GM18873 (cell line): ENCODE measurements around the gene GLT6D1.
"Not testable (repeated sequence)": the region's sequence is repeated elsewhere in the genome, so short reads cannot be mapped to it uniquely, and the experiment has no call there.

Source experiments
- ATAC-seq: cut with Tn5 transposase; IDR thresholded peaks from one replicate; pipeline ENCODE4 v1.9.1; 2021; ENCODE audit warnings: mild to moderate bottlenecking, moderate library complexity, moderate number of reproducible peaks; ENCODE audit not compliant: unreplicated experiment, low FRiP score

Gene GLT6D1

DNA sequence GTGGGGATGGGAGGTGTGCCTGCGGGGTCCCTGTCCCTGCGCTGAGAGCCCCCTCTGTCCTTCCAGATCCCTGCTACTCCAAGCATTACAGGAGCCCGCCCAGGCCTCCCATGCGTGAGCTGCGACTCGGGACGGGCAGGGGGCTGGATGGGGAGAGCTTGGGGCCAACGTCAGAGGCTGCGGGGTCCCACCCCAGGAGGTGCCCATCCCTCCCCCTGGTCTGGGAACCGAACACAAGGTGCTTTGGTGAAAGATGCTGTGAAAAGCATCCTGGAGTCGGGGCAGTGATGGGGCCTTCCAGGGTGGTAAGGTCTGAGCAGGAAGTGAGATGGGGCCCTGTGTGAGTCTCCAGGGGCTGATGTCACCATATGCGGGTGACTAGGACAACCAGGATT is 26.5 kb upstream of the GLT6D1 start:
- no peak for ATAC-seq

DNA sequence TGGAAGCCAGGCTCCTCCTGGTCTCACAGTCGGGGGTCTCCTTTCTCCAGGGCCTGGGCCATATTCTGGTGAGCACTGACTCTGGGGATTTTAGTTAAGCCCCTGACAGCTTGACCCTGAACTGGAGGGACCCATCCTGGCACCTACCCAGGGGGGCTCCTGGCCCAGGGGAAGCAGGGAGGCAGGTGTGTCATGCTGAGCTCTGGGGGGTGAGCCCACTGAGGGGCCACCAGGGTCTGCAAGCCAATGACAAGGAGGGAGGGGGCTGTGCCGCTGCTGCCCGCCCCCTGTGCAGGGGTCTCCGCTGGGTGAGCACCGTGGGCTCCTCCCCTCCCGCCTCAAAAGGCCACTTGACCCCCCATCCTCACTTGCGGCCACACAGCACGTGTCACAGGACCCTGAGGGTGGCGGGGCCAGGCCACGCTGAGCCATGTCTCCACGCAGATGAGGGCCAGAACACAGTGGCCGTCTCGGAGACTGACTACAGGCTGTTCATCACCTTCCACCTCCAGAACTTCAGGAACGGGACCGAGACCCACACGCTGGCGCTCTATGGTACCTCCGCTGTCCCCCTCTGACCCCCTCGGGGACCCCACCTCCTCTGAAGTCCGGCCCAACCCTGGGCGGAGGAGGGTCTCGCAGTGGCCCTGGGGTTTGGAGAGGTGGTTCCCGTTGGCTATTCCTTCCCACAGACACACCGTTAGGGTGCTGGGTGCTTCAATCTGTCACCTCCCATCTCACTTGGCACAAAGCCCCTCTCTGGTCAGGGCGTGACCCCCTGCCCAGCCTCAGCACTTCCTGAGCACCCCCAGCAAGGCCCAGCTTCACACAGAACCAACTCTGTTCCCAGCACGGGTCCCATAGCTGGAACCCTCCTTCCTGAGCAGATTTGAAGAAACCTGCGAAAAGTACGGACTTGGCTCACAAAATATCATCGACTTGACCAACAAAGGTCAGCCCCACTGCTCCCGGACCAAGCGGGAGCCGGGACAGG is 25.8 kb upstream of the GLT6D1 start:
- no peak for ATAC-seq

DNA sequence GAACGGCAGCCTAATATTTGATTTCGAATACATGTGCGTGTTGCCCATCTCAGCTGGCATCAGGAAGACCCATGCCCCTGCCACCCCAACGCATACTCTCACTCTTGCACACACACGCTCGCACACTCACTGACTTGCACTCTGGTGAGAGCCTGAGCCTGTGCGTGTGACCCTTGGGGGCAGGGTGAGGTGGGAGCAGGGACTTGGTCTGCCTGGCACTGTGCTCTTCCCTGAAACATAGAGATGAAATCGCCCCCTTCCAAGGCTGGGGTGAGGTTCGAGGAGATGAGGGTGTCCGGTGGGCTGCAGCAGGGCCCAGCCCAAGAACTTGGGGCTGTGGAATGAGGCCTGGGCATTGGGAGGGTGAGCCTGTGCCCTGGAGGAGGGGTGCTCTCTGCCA is 24.9 kb upstream of the GLT6D1 start:
- ATAC-seq, result no peak

DNA sequence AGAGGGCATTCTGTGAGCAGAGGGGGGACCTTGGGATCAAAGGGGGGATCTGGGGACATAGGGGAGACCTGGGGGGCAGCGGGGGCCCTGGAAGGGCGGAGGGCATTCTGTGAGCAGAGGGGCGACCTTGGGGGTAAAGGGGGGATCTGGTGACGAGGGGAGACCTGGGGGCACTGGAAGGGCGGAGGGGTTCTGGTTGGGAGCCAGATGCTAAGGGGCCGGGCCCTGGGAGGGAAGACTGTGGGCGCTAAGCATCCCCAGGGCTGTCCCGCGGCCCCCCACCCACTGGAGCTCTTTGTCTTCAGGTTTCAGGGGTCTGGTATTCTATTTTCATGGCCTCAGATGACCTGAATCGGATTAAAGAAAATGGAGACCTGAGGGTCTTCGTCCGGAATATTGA is 24.5 kb upstream of the GLT6D1 start:
- no peak for ATAC-seq

DNA sequence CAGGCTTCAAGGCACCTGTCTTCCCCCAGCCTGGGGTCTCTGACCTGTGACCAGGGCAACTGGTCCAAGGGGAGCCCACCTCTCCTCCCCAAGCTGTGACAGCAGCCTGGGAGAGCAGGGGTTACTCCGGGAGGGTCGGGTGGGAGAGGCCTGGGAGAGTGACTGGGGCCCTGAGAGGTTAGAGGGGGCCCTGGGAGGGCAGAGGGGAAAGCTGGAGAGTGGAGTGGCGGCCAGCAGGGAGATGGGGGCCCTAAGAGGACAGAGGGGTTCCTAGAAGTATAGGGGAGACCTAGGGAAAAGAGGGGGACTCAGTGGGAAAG is 24.1 kb upstream of the GLT6D1 start:
- no peak for ATAC-seq

DNA sequence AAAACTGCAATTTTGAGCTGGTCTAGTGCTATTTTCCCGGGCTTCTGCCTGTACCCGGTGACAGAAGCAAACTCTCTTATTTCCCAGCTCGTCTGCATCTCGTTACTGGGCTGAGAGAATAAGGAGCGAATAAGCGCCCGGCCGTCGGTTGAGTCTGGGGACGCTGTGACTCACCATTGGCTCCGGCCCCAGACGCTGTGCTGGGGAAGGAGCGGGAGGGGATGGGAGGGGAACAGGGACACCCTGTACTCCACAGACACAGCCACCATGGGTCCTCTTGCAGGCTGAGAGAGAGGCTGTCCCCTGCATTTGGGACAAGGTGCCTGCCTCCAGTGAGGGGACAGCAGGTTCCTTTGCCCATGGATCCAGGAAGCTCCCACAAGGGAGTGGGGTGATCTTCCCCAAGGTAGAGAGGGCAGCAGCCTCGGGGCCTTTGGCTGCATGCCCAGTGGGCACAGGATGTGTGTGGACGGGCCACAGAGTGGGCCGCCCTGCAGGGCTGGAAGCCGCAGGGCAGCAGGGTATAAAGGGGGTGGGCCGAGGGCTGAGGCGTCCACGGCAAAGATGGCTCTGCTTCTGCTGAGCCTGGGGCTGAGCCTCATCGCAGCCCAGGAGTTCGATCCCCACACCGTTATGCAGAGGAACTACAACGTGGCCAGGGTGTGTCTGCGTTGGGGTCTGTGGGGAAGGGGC is 23.6 kb upstream of the GLT6D1 start, which contains the start of gene LCN9:
TSS of gene LCN9 (plus strand) at position 552 of the 693 bp plus-strand sequence. CDS start at position 565, 13 bp downstream.
- ATAC-seq, result no peak

DNA sequence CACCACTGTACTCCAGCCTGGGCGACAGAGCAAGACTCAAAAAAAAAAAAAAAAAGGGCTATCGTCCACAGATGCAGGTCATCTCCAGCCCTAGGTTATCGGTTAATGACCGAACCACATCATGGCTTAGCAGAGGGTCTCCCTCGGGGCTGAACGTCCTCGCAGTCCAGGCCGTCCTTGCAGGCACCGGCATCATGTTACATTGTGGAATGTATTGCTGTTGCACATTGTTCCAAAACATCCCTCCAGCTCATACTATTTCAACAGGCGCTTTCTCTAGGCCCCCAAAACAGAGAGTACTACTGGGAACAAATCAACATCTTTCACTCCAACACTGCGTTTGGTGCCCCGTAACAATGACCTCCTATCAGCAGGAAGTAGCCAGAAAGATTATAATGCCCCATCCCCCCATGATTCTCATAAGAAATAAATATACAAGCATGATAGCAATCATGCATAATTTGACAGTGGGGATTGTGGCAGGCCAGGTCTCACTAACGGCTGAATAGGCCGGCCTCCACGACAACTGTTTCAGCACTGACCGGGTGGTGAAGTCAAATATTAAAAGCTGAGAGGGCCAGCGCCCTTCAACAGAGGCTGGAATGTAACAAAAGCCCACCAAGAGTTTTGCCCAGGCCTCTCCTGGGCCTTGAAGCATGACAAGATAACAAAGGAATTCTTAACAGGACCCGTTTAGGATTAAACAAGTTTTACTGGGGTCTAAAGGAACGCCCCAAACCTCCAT is 22.6 kb upstream of the GLT6D1 start:
- ATAC-seq, result no peak

DNA sequence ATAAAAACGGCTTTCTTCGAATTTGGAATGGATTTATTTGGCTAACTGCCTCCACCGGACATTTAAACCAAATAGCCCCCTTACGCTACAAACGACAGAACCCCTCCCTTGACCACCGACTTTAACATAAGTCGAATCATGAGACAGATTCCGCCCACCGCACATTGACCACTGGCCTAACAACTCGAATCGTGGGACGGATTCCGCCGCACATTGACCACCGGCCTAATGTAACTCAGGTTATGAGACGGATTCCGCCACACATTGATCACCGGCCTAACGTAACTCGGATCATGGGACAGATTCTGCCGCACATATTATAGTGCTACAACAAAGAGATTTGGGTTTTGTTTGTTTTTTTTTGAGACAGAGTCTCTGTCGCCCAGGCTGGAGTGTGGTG is 21.1 kb upstream of the GLT6D1 start:
- ATAC-seq, result no peak

DNA sequence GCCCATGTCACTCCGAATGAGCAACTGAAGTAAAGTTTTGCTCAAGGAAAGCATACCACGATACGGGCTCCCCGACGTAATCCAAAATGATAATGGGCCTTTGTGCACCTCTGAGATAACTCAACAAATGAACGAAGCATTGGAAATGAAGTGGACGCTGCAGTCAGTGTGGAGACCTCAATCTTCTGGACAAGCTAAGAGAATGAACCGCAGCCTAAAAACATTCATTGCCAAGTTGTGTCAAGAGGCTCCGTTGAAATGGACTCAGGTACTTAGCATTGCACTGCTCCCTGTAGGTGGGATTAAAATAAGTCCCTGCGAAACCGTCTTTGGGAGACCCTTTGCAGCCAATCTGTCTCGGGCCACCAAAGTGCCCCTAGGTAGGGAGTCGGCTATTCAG is 19.9 kb upstream of the GLT6D1 start:
- ATAC-seq, result no peak

DNA sequence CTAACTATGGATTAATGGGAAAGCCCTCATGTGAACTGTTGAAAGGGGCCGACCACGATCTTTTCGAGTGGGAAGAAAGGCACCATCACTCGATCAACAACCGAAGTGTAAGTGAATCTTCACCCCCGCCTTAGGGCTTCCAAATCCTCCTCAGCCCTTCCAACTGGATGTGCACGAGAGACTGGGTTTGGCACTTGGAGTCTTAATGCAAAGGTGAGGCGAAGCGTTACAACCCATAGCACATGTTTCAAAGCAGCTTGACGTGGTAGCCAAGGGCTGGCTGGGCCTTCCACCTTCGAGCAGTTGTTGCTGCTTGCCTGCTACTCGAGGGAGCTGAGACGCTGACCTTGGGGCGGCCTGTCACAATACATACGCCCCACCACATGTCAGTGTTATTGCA is 18.1 kb upstream of the GLT6D1 start:
- ATAC-seq, result no peak

DNA sequence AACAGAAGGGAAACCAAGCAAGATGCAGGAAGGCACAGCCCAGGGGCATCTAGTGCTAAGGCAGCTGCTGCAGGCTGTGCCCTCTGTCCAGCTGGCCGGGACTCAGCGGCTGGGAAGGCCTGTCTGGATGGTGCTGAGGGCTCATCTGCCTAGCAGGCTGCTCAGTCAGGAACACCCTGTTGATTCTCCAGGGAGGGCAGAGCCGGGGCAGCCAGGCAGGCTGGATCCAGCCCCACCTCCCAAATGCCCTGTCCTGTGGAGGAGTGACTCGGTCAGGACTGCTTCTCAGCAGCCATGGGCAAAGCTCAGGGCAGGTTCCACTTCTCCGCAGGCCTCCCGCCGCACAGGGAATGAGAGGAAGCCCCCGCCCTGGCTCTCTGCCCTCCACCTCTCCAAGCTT is 16.0 kb upstream of the GLT6D1 start:
- no peak for ATAC-seq

DNA sequence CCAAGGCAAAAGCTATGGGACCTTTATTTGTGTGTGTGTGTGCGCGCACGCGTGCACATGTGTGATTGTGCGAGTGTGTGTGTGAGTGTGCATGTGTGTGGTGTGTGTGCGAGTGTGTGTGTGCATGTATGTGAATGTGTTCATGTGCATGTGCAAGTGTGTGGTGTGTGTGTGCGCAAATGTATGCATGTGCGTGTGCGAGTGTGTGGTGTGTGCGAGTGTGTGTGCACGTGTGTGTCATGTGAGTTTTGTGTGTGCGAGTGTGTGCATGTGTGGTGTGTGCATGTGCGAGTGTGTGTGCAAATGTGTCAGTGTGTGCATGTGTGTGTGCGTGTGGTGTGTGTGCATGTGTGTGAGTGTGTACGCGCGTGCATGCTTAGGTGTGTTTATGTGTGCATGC is 11.1 kb upstream of the GLT6D1 start:
- no peak for ATAC-seq

DNA sequence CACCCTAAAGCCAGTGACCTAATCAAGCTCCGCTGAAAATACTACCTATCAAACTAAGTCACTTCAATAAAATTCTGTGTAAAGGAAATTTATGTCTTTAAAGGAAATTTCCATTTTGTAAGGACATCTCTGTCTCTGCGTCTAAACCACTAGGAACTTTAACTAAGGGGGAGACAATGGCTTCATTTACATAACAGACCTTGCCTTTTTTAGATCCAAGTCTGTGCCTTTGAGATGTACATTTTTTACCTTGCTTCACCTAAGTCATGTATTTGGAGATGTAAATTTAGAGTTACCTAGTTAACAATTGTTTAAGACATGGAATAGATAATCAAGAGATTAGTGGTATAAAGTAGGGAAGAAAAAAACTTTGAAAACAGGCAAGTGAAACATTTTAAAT is 10.2 kb upstream of the GLT6D1 start:
- ATAC-seq, result no peak

DNA sequence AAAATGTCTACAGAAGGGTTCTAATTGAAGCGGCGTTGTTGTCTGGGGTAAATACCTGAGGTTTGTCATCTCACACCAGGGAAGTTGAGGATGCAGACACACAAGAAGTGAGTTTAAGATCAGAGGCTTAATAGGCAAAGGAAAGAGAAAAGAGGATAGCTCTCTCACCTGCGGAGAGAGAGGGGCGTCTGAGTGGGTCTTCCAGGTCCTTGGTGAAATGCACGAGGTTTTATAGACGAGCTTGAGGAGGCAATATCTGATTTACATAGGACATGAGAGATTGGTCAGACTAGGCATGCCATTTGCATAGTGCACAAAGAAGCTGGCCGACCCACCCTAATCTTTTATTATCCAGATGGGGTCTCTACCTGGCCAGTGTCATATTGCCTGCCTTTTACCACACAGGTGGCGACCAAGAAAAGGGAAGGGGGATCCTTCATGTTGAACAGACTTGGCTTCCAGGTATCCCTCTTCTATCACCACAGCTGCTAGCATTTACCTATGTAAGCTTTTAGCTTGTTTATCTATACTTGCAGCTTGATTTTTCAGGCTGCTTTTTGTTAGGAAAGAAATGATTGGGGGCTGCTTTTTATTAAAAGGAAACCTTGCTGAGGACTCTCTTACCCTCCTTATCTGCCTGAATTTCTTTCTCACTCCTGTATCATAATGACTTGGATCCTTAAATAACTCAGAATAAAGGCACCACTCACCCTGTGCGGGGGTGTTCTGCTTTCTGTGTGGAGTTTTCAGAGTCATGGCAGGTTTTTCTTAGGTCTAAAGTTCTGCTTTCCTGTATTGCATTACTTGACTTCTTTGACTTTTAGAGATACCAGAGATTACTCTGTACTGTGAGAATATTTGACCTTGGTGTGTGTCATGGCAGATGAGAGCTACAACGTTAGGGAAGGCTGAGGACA is 9.4 kb upstream of the GLT6D1 start:
- no peak for ATAC-seq

DNA sequence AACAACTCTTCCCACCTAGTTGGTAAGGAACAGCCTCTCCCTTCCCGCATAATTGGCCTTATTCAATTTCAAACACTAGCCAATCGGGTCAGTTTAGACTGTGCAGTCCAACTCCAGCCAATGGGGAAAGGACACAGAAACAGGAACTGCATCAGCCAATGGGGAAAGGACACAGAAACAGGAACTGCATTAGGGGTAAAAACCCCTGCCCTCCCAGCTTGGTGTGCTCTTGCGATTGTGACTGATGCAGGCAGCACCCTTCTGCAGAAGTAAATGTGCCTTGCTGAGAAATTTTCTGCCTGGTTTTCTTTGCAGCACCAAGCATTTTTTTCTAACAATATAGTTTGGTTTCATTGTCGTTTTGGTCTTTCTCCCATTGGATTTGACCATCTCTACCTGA is 8.5 kb upstream of the GLT6D1 start:
- ATAC-seq, result no peak

DNA sequence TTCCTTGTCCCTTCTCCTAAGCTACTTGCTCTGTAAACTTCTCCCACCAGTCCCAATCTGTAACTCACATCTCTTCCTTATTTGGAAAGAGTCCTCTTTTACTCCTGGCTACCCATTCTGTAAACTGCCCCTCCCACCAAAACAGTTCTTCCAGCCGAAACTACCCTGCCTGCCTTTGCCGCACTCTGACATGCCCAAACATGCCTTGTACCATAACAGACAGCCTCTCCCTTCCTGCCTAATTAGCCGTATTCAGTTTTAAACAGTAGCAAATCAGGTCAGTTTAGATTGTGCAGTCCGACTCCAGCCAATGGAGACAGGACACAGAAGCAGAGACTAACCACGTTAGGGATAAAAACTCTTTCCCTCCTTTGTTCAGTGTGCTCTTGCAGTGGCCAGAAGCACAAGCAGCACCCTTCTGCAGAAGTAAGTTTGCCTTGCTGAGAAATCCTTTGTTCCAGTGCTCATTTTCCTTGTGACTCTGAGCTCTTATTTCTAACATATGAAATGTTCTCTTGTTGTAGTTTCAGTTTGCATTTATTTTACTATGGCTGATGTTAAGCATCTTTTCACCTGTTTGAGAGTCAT is 5.4 kb upstream of the GLT6D1 start:
- no peak for ATAC-seq

DNA sequence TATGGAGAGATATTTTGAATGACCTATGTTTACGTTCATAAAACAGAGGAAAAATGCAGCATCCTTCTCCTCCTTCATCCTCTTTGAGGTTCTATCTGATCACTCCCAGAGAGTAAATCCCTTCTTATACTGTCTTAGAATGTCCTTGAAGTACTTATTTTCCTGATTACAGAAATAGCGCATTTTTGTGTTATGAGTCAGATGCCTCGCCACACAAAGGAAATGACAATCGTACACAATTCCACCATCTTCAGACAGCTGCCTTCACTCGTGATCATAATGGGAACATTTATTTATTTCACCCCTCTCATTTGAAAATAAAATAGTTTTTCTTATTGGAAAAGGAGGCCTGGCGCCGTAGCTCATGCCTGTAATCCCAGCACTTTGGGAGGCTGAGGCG is 2.4 kb upstream of the GLT6D1 start:
- ATAC-seq, result no peak

DNA sequence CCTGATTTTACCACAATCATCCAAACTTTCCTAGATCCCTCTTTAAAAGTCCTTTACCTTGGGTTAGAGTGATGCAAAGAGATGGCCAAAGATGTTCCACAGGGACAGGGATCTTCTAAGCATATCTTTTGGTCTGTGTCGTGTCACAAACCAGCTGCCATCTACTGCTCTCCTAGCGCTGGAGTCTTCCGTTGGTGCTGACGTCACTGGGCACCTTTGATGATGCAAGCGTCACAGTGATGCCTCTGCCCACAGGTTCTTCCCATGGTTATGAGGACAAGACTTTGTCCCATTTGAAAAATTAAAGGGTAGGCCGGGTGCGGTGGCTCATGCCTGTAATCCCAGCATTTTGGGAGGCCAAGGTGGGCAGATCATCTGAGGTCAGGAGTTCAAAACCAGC is 1.7 kb upstream of the GLT6D1 start:
- ATAC-seq, result no peak

DNA sequence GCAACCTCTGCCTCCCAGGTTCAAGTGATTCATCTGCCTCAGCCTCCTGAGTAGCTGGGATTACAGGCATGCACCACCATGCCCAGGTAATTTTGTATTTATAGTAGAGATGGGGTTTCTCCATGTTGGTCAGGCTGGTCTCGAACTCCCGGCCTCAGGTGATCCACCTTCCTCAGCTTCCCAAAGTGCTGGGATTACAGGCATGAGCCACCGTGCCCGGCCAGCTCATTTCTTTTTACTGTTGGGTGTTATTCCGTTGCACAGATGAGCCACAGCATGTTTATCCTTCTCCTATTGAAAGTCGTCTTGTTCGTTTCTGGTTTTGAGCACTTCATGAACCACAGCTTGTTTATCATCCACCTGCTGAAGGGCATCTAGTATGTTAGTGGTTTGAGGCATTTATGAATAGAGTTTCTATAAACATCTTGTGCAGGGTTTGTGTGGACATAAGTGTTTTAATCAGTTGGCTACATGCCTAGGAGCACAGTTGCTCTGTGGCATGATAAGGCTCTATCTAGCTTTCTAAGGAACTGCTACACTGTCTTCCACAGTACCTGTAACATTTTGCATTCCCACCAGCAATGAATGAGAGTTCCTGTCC is 2.3 kb downstream of the GLT6D1 start:
- ATAC-seq, result not testable (repeated sequence)
